Hematopoietic multipotent progenitor cell treated with erythropoietin and hydrocortisone succinate and interleukin-3 and kit ligand, for 17 days (in vitro differentiated cells): ENCODE measurements around the gene ZBTB40.

Experiments
- DNase-seq: peaks from one replicate; pipeline ENCODE4 v3.0.0-alpha.2; 2015; ENCODE audit warnings: low spot score

The ZBTB40 gene

GRCh38 chr1:22556391-22557104 lies 104.9 kb downstream of the ZBTB40 start:
- DNase-seq = no peak

DNA sequence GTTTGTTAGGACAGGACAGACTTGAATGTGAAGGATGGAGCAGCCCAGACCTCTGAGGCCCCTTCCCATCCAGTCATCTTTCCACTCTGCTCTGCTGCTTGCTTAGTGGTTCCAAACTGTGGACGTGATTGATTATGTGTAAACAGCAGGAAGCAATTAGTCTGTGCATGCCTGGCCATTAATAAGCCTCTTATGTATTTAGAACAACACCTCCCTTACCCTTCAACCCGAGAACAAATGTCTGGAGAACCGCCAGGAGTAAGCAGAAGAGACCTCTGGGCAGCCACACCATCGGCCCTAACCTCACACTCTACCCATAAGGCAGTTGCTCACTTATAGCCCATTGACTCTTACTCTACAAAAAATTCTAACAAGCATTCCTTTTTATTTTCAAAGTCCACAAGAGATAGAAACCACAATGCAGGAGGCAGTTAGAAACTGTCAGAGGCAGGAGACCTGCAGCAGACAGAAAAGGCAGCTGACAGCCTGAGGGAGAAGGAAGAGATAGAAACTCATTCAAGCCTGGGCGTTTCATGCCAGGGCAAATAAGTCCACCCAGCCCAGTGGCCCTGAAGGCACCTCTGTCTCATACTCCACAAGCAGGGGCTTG lies 105.8 kb downstream of the ZBTB40 start:
- no peak for DNase-seq

- no peak for DNase-seq
These were observed 111.2 kb downstream of the ZBTB40 start, which contains the start of gene EPHA8 for GRCh38 chr1:22562584-22563583. Gene EPHA8 (plus strand): TSS chr1:22563489. CDS start chr1:22563636, 147 bp downstream.

DNA sequence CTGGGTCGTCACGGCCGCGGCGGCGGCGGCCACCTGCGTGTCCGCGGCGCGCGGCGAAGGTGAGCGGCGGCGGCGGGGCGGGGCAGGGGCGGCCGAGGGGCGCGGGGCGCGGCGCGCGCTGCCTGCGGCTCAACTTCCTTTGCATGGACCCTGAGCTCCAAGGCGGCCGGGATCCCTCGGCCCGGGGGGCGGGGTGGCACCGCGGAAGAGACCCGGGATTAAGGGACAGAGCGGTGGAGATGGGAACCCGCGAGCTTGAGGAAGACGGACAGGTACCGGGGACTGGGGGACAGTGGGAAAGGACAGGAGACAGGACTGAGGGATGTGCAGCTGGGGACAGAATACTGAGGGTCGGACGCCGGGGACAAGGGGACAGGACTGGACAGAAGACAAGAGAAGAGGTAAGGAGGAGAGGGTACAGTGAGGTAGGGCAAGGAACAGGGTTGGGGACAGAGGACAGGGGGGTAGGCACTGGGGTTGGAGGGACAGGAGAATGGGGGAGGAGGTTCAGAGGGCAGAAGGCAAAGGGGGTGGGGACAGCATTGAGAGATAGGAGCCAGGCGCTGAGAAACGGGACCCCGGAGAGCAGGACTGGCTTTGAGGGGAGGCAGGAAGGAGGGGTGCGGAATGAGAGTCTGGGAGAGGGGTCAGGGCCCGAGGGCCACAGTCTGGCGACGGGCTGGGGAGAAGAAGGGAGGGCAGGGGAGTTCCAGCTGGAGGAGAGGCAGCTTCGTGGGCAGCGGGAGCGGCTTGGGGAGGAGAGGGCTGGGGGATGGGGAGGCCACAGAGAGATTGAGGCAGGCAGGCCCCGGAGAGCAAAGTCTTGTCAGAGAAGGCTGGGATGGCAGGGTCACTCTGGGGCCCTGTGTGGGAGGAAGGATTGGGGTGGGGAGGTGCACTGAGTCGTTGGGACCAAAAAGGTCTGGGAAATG lies 112.3 kb downstream of the ZBTB40 start:
- DNase-seq = no peak

DNA sequence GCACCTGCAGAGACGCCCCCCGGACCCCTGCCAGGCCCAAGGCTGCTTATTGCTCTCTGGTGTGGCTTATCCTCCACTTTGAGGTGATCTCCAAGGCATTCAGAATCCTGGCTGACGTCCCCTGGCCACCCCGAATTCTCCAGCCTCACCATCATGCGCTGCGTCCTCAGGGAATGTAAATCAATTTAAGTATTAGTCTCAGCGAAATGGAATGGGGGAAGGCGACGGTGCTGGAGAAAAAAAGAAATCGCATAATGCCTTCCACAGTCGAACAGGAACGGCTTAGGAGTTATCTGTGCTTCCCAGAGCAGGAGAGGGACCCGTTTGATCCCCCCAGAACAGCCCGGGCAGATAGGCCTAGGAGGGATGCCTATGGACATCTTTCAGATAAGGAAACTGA lies 114.5 kb downstream of the ZBTB40 start:
- no peak for DNase-seq

- DNase-seq = no peak
These were observed 115.5 kb downstream of the ZBTB40 start for GRCh38 chr1:22567197-22567596.

GRCh38 chr1:22567994-22568393 lies 116.3 kb downstream of the ZBTB40 start:
- DNase-seq = no peak

- no peak for DNase-seq
These were observed 117.6 kb downstream of the ZBTB40 start for GRCh38 chr1:22569269-22569668.

GRCh38 chr1:22570140-22570909 lies 118.7 kb downstream of the ZBTB40 start:
- no peak for DNase-seq

DNA sequence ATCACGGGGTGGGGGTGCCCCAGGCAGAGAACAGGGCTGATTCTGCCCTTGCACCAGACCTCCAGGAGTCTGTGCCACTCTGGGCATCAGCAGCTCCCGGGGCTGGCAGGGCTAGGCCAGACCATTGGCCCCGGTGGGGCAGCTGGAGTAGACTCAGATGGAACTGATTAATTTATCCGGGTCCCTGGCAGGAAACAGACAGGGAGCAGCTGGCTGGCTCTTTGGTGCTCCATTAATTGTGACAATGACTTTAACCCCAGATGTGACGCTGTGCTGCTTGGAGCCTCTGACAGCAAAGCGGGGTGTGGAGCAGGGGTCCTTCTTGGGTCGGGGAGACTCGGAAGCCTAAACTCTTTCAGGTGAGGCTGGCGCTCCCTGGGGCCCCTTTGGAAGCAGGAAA lies 121.2 kb downstream of the ZBTB40 start:
- no peak for DNase-seq

GRCh38 chr1:22573237-22573636 lies 121.6 kb downstream of the ZBTB40 start:
- no peak for DNase-seq

DNA sequence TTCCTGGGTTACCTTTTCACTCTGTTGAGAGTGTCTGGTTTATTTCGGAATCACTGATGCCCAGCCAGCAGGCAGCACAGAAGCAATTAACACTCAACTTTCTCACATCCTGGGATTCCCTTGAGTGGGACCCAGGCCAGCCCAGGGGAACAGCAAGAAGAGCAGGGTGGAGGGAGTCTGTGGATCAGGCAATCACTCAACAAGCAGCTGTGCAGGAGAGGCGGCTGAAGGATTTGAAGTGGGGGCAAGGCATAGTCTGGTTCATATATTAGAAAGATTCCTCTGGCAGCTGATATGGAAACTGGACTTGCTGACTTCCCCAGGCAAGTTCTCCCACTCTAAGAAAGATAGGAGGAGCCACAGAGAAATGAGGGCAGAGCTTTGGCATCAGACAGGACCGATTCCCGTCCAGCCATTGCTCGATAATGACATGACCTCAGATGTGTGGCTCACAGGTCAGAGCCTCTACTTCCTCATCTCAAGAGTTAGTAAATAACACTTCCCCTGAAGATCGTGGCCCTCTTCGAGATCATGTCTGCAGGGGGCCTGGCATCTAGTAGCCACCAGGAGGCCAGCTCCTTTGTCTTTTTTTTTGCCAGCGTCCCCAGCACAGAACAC lies 124.0 kb downstream of the ZBTB40 start:
- no peak for DNase-seq

DNA sequence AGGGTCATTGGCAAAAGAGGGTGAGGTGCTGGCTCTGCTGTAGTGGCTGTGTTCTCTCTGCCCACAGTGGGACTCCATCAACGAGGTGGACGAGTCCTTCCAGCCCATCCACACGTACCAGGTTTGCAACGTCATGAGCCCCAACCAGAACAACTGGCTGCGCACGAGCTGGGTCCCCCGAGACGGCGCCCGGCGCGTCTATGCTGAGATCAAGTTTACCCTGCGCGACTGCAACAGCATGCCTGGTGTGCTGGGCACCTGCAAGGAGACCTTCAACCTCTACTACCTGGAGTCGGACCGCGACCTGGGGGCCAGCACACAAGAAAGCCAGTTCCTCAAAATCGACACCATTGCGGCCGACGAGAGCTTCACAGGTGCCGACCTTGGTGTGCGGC lies 124.5 kb downstream of the ZBTB40 start:
- no peak for DNase-seq

GRCh38 chr1:22576617-22577016 lies 125.0 kb downstream of the ZBTB40 start:
- no peak for DNase-seq

GRCh38 chr1:22578732-22579361 lies 127.2 kb downstream of the ZBTB40 start:
- no peak for DNase-seq

DNA sequence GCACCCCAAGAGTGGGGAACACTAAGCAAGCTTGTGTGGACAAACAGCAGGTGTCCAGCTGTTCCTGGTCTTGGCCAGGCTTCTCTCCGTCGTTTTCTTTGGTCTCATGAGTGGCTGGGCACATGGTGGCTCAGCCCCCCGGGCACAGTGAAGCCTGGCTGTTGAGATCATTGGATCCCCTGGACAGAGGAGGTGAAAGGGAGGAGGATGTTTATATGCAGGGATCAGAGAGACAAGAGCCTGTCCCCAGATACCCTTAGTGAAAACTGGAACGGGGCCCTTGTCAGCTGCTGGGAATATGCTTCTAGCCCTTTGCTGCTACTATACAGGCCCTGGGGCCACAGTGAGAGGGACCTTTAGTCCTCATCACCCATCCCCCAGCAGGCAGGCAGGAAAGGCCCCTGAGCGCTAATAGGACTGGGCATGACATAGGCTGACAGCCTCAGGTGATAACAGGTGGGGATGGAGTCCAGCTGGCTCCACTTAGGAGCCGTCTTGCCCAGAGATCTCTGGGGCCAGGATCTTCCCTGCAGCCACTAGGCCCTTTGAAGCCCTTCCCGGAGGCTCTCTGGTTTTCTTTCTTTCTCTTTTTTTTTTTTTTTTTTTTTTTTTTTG lies 128.0 kb downstream of the ZBTB40 start:
- DNase-seq = no peak
